Mammary epithelial cell (primary cell): ENCODE data around the gene CCDC61.

Experiments
- EZH2 ChIP-seq: IDR thresholded peaks from 2 replicates; pipeline ENCODE4 v1.6.1; 2012; ENCODE audit warnings: low read length, inconsistent platforms, borderline replicate concordance
- TF ChIP-seq, protein P1 (sequence below), 2 donors: IDR thresholded peaks in 1 of 2; conservative IDR thresholded peaks in 1 of 2; 2 replicates each; pipeline ENCODE4 v1.5.1; 2011 to 2012; ENCODE audit warnings: inconsistent platforms in 2 of 2, low read length in 2 of 2, mild to moderate bottlenecking in 2 of 2, control low read depth in 1 of 2, low read depth in 1 of 2; ENCODE audit not compliant: insufficient read depth in 1 of 2; ENCODE audit errors: extremely low read depth in 1 of 2

DNA sequence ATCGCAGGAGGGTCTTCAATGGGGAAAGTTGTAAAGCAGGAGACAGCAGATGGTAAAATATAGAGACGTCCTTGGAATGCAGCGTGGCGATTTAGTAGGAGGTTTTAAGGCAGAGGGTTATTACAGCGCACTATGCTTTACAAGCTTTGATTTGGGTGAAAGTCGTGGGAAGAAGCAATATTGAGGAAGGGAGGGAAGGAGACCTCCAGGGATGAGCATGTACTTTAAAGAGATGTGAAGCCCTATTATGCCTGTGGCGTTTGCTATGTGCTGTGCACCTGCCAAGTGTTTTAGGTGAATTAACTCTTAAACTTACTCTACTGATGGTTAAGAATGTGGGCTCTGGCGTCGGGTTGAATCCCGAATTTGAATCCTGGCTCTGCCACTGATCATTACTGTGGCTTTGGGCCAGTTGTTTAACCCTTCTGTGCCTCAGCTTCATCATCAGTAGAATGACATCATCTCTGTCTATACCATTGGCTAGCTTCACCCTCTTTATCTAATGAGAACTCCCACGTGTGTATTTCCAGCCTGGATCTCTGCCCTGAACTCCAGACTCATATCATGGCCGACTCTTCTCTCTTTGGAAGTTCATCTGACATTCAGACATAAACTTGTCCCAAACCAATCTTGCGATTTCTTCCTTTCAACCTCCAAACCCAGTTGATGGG, 583 bp downstream of the CCDC61 start:
- TF ChIP-seq, protein P1, sequence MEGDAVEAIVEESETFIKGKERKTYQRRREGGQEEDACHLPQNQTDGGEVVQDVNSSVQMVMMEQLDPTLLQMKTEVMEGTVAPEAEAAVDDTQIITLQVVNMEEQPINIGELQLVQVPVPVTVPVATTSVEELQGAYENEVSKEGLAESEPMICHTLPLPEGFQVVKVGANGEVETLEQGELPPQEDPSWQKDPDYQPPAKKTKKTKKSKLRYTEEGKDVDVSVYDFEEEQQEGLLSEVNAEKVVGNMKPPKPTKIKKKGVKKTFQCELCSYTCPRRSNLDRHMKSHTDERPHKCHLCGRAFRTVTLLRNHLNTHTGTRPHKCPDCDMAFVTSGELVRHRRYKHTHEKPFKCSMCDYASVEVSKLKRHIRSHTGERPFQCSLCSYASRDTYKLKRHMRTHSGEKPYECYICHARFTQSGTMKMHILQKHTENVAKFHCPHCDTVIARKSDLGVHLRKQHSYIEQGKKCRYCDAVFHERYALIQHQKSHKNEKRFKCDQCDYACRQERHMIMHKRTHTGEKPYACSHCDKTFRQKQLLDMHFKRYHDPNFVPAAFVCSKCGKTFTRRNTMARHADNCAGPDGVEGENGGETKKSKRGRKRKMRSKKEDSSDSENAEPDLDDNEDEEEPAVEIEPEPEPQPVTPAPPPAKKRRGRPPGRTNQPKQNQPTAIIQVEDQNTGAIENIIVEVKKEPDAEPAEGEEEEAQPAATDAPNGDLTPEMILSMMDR (conservative IDR thresholded peaks at IDR 0.05 in 1 of 2, IDR thresholded peaks at IDR 0.05 in 1 of 2; ENCODE audit: extremely low read depth in 1 of 2, insufficient read depth in 1 of 2, low read depth in 1 of 2, low read length in 2 of 2) = no peak
- TF ChIP-seq EZH2 = no peak
